Measurements from ENCODE around the gene KIFBP.
"Not testable (repeated sequence)": the region's sequence is repeated elsewhere in the genome, so short reads cannot be mapped to it uniquely, and the experiment has no call there.

KIFBP gene

GRCh38 chr10:69014171-69014570 is 25.6 kb downstream of the KIFBP start:
- TF ChIP-seq JUND (IDR thresholded peaks at IDR 0.05; ENCODE audit: low read depth), result no peak
- in situ Hi-C loops (cut with HindIII; ENCODE audit: low pct_unique_long_range_greater_than_20kb, low sequenced_read_pairs), result no loop called here
- no peak for DNase-seq (ENCODE audit: low read depth in 1 of 2, low spot score in 1 of 2)

DNA sequence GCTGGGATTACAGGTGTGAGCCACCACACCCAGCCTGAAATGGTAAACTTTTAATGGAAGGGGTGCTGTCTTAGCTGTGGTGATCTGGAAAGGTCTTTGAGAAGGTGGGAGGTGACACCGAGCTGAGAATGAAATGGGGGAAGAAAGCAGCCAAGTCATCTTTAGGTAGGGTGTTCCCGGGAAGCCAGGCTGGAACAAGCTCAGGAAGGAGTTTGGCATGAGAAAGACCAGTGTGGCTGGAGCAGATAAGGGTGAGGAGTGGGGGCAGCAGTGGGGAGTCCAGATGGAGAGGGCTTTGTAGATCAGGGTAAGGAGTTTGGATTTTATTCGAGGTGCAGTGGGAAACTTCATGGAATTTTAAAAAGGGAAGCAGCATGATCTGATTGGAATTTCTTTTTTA is 30.0 kb downstream of the KIFBP start:
- in situ Hi-C loops (cut with HindIII; ENCODE audit: low pct_unique_long_range_greater_than_20kb, low sequenced_read_pairs), result no loop called here
- no peak for TF ChIP-seq JUND (IDR thresholded peaks at IDR 0.05; ENCODE audit: low read depth)
- no peak for DNase-seq (ENCODE audit: low read depth in 1 of 2, low spot score in 1 of 2)

DNA sequence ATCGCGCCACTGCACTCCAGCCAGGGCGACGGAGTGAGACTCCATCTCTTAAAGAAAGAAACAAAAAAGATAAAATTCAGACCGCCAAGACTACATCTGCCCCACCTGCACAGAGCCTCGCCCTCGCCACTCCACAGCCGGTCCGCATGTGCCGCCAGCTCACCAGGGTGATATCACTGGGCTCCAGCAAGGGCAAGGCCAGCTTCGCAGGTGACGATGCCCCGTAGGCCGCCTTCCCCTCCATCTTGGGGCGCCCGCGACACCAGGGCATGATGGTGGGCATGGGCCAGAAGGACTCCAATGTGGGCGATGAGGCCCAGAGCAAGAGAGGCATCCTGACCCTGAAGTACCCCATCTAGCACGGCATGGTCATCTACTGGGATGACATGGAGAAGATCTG is 34.0 kb downstream of the KIFBP start:
- TF ChIP-seq JUND (IDR thresholded peaks at IDR 0.05; ENCODE audit: low read depth), result no peak
- no peak for DNase-seq (ENCODE audit: low read depth in 1 of 2, low spot score in 1 of 2)
- in situ Hi-C loops (cut with HindIII; ENCODE audit: low pct_unique_long_range_greater_than_20kb, low sequenced_read_pairs), result no loop called here

- TF ChIP-seq JUND (IDR thresholded peaks at IDR 0.05; ENCODE audit: low read depth), result no peak
- DNase-seq (ENCODE audit: low read depth in 1 of 2, low spot score in 1 of 2), result no peak
- in situ Hi-C loops (cut with HindIII; ENCODE audit: low pct_unique_long_range_greater_than_20kb, low sequenced_read_pairs), result no loop called here
Observed at GRCh38 chr10:69025370-69025896, 36.8 kb downstream of the KIFBP start.

DNA sequence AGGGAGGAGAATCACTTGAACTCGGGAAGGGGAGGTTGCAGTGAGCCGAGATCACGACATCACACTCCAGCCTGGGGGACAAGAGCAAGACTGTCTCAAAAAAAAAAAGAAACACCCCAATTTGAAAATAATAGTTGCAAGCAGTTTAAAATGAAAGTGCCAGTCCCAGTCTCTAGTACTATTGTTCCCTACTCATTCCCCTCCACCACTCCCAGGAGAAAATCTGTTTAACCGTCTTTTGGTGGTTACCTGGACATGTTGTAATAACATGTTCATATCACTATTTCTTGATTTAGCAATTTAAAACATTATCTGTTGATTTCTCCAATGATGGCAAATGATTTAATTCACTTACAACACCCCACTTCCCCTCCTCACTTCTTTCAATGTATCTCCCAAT is 44.7 kb downstream of the KIFBP start:
- no peak for DNase-seq (ENCODE audit: low read depth in 1 of 2, low spot score in 1 of 2)
- TF ChIP-seq JUND (IDR thresholded peaks at IDR 0.05; ENCODE audit: low read depth), result no peak
- in situ Hi-C loops (cut with HindIII; ENCODE audit: low pct_unique_long_range_greater_than_20kb, low sequenced_read_pairs), result no loop called here

DNA sequence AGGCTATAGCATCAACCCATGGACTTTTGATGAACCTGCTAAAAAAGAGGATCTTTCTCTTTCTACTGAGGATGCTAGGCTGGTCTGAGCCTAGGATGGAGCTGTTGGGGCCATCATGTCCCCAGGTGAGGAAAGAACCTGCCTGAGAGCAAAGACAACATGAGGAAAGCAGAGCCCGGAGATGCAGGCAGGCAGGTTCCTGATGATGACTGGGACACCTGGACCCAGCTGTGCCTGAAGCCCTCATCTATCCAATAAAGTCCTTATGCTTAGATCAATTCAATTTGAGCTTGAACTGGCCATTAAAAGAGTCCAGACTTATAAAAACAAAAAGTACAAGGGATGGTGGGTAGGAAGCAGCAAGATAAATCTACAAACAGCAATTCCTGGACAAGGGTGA is 48.9 kb downstream of the KIFBP start:
- DNase-seq (ENCODE audit: low read depth in 1 of 2, low spot score in 1 of 2), result no peak
- in situ Hi-C loops (cut with HindIII; ENCODE audit: low pct_unique_long_range_greater_than_20kb, low sequenced_read_pairs), result no loop called here
- TF ChIP-seq JUND (IDR thresholded peaks at IDR 0.05; ENCODE audit: low read depth), result no peak

- DNase-seq (ENCODE audit: low read depth in 1 of 2, low spot score in 1 of 2); in situ Hi-C loops (cut with HindIII; ENCODE audit: low pct_unique_long_range_greater_than_20kb, low sequenced_read_pairs): not testable (repeated sequence)
Observed at GRCh38 chr10:69040904-69041303, 52.3 kb downstream of the KIFBP start.

DNA sequence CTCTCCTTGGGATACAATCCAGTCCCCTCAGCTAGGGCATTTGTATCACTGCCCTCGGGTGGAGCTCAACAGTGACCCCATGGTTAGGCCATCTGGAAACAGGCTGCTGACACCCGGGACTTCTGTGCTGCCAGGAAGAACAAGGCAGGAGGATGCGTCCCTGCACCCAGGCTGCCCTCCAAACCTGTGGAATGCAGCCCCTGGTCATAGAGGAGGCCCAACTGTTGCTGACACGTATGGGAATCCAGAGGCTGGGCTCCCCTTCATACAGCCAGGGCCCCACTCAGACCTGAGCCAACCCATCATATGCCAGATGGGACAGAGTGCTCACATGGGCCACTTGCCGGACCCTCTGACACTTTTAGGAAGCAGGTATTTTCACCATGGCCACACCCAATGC is 53.8 kb downstream of the KIFBP start:
- DNase-seq (ENCODE audit: low read depth in 1 of 2, low spot score in 1 of 2), result no peak
- in situ Hi-C loops (cut with HindIII; ENCODE audit: low pct_unique_long_range_greater_than_20kb, low sequenced_read_pairs), result no loop called here
- no peak for TF ChIP-seq JUND (IDR thresholded peaks at IDR 0.05; ENCODE audit: low read depth)

GRCh38 chr10:69042838-69043237 is 54.2 kb downstream of the KIFBP start:
- no peak for DNase-seq (ENCODE audit: low read depth in 1 of 2, low spot score in 1 of 2)
- in situ Hi-C loops (cut with HindIII; ENCODE audit: low pct_unique_long_range_greater_than_20kb, low sequenced_read_pairs), result no loop called here
- no peak for TF ChIP-seq JUND (IDR thresholded peaks at IDR 0.05; ENCODE audit: low read depth)

GRCh38 chr10:69043931-69044531 is 55.4 kb downstream of the KIFBP start:
- in situ Hi-C loops (cut with HindIII; ENCODE audit: low pct_unique_long_range_greater_than_20kb, low sequenced_read_pairs), result no loop called here
- TF ChIP-seq JUND (IDR thresholded peaks at IDR 0.05; ENCODE audit: low read depth), result no peak
- no peak for DNase-seq (ENCODE audit: low read depth in 1 of 2, low spot score in 1 of 2)

- in situ Hi-C loops (cut with HindIII; ENCODE audit: low pct_unique_long_range_greater_than_20kb, low sequenced_read_pairs), result no loop called here
- no peak for TF ChIP-seq JUND (IDR thresholded peaks at IDR 0.05; ENCODE audit: low read depth)
- DNase-seq (ENCODE audit: low read depth in 1 of 2, low spot score in 1 of 2), result no peak
Observed at GRCh38 chr10:69044546-69044945, 55.9 kb downstream of the KIFBP start.

GRCh38 chr10:69045441-69046300 is 57.1 kb downstream of the KIFBP start:
- in situ Hi-C loops (cut with HindIII; ENCODE audit: low pct_unique_long_range_greater_than_20kb, low sequenced_read_pairs), result no loop called here
- TF ChIP-seq JUND (IDR thresholded peaks at IDR 0.05; ENCODE audit: low read depth), result no peak
- no peak for DNase-seq (ENCODE audit: low read depth in 1 of 2, low spot score in 1 of 2)

DNA sequence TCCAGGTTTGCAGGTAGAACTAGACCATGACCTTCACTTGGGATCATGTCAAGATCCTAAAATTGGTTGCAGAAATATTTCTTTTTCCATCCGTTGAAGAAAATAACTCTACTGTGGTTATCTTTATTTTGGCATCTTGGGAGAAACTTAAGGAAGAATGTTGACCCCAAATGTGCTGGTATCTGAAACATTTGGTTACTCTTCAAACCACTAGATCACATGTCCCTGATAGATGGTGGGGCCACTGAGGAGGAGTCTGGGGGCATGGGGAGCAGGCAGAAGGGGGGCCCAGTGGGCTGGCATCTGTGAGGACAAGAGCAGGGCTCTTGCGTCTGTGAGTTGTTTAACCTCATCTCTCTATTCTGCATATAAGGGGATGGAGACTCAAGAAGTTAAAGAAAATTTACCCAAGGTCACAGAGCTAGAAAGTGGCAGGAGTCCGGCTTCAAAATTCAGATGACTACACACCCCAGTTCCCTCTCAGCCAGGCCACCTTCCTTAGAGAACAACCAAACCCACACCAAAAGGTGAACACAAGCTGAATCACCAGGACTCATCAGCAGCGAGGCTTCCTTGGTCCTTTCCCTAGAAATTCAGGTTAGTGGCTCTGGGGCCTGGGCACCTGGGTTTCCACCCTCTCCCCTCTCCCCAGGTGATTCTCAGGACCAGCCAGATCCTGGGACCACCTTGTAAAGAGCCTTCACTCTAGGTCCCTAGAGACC is 58.7 kb downstream of the KIFBP start:
- no peak for TF ChIP-seq JUND (IDR thresholded peaks at IDR 0.05; ENCODE audit: low read depth)
- in situ Hi-C loops (cut with HindIII; ENCODE audit: low pct_unique_long_range_greater_than_20kb, low sequenced_read_pairs), result no loop called here
- no peak for DNase-seq (ENCODE audit: low read depth in 1 of 2, low spot score in 1 of 2)

Measured in T47D (cell line).